ENCODE results near the gene FBLN7. TPM values are rescaled to one million over a fixed set of nuclear protein-coding genes. Genes with fewer than 3 reads are reported as not detected.

FBLN7 gene
- total RNA-seq, 6 experiments from 2014 or later, result 1.2 to 5.4 (median 2.9) TPM

DNA sequence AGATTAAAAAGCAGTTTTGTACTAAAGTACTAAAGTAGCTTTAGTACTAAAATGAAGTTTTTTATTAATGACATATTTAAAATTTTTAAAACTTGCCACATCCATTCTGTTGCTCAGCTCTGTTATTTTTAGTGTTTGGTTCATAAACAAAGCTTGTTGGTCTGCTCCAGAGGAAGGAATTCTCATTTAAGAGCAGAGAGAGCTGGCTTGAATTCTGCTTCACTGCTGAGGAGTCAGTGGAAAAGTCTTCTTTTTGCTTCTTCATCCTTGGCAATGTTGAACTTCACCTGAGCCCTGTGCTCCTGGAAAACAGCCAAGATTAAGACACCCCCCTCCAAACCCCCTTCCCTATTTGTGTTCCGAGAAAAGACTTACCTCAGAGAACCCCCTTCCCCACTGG, 42.5 kb upstream of the FBLN7 start:
- H3K27me3 ChIP-seq, result no peaks in the 10 kb centered on the region
- TF ChIP-seq POLR2A (IDR thresholded peaks at IDR 0.05), result no peak
- TF ChIP-seq, protein P1, sequence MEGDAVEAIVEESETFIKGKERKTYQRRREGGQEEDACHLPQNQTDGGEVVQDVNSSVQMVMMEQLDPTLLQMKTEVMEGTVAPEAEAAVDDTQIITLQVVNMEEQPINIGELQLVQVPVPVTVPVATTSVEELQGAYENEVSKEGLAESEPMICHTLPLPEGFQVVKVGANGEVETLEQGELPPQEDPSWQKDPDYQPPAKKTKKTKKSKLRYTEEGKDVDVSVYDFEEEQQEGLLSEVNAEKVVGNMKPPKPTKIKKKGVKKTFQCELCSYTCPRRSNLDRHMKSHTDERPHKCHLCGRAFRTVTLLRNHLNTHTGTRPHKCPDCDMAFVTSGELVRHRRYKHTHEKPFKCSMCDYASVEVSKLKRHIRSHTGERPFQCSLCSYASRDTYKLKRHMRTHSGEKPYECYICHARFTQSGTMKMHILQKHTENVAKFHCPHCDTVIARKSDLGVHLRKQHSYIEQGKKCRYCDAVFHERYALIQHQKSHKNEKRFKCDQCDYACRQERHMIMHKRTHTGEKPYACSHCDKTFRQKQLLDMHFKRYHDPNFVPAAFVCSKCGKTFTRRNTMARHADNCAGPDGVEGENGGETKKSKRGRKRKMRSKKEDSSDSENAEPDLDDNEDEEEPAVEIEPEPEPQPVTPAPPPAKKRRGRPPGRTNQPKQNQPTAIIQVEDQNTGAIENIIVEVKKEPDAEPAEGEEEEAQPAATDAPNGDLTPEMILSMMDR (IDR thresholded peaks at IDR 0.05), result no peak
- H3K9me3 ChIP-seq, result no peaks in the 10 kb centered on the region
- ATAC-seq (no peak), DNase-seq (no peak)
- WGBS (ENCODE audit: insufficient coverage, low coverage, low lambda C conversion rate, missing lambda C conversion rate), result 100% methylated on average over 1 of the region's 1 CpG
- H3K36me3 ChIP-seq, result peaks cover 0 to 36% (median 4%) of the 10 kb centered on the region in 4 donors
- no peak overlapping the region for H3K4me3 ChIP-seq
- intact Hi-C loops (cut with DNase I), result no loop called here
- H3K27ac ChIP-seq, result no peak overlapping the region
- H3K4me1 ChIP-seq, result no peaks in the 10 kb centered on the region

DNA sequence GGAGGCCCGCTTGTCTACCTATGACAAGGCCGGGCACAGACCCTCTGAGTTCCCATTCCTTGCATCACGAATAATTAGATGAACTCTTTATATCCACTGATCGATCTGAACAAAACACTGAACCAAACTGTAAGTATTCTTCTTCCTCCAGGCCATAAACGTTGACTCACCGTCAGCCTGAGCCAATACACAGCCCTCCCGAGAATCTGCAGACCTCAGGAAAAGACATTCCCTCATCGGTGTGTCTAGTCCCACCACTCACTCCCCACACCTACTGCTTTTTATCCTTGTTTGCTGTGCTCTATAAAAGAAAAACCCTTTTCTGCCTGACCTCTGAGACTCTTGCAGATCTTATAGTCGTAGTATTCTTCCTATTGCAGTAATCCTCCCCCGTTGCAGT, 42.1 kb upstream of the FBLN7 start:
- no peak for DNase-seq
- intact Hi-C loops (cut with DNase I), result no loop called here
- H3K27me3 ChIP-seq, result no peaks in the 10 kb centered on the region
- H3K27ac ChIP-seq, result no peak overlapping the region
- no peak for ATAC-seq
- WGBS (ENCODE audit: insufficient coverage, low coverage, low lambda C conversion rate, missing lambda C conversion rate), result 86% methylated on average over 10 of the region's 10 CpGs
- H3K4me1 ChIP-seq, result no peaks in the 10 kb centered on the region
- H3K36me3 ChIP-seq, result peaks cover 0 to 36% (median 4%) of the 10 kb centered on the region in 4 donors
- H3K9me3 ChIP-seq, result no peaks in the 10 kb centered on the region
- H3K4me3 ChIP-seq, result no peak overlapping the region
- no peak for TF ChIP-seq POLR2A (IDR thresholded peaks at IDR 0.05)
- TF ChIP-seq, protein P1 (IDR thresholded peaks at IDR 0.05), result no peak

DNA sequence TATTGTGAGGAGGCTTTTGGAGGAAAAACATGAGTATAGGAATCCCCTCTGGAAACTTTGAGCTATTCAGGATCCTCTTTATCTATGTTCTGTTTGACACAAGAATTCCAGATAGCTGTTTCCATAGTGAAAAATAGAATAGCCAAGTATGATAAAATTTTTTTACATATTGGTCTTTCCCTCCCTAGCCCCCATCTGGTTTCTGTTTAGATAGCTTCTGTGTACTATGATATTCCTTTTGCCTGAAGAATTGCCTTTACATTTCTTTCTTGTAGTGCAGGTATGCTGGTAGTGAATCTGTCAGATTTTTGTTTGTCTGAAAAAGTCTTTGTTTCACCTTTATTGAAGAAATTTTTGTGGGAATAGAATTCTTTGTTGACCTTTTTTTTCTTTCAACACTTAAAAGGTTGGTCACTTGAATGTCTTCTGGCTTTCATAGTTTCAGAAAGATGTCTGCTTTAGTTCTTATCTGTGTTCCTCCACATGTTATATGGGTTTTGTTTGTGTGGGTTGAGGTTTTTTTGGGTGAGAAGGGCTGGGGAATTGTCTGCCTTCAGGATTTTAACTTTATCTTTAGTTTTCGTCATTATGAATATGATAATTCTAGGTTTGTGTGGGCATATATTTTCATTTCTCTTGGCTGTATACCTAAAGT, 29.9 kb upstream of the FBLN7 start:
- intact Hi-C loops (cut with DNase I), result no loop called here
- peaks cover 0 to 5% (median 0%) of the 10 kb centered on the region in 4 donors for H3K9me3 ChIP-seq
- H3K27ac ChIP-seq, result no peak overlapping the region
- WGBS (ENCODE audit: insufficient coverage, low coverage, low lambda C conversion rate, missing lambda C conversion rate), result 83% methylated on average over 1 of the region's 1 CpG
- H3K27me3 ChIP-seq, result no peaks in the 10 kb centered on the region
- ATAC-seq, result no peak
- peaks cover 0 to 8% (median 3%) of the 10 kb centered on the region in 4 donors for H3K36me3 ChIP-seq
- H3K4me3 ChIP-seq, result no peak overlapping the region
- TF ChIP-seq POLR2A (IDR thresholded peaks at IDR 0.05), result no peak
- TF ChIP-seq, protein P1 (IDR thresholded peaks at IDR 0.05), result no peak
- DNase-seq, result no peak
- H3K4me1 ChIP-seq, result no peaks in the 10 kb centered on the region

DNA sequence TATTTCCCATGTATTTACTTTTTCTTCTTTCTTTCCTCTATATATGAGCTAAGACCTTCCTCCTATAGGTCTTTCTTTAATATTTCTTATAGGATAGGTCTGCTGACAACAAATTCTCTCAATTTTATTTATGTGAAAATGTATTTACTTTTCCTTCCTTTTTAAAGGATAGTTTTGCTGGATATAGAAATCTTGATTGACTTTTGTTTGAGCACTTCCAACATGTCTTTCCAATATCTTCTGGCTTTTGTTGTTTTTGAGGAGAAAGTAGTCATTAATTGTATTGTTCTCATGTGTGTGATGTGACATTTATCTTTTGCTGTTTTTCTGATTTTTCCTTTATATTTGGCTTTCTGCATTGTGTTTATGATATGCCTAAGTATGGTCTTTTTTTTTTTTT, 28.9 kb upstream of the FBLN7 start:
- intact Hi-C loops (cut with DNase I), result no loop called here
- TF ChIP-seq POLR2A (IDR thresholded peaks at IDR 0.05), result no peak
- TF ChIP-seq, protein P1 (IDR thresholded peaks at IDR 0.05), result no peak
- Histone ChIP-seq H3K4me3 (no peak overlapping the region), H3K36me3 (peaks cover 0 to 8% (median under 1%) of the 10 kb centered on the region in 4 donors), H3K9me3 (peaks cover 0 to 5% (median 0%) of the 10 kb centered on the region in 4 donors), H3K27ac (no peak overlapping the region), H3K4me1 (no peaks in the 10 kb centered on the region), H3K27me3 (no peaks in the 10 kb centered on the region)
- DNase-seq, result no peak
- no peak for ATAC-seq

All from right lobe of liver (tissue), 6 donors.